PC-9 (cell line): ENCODE measurements around the gene PBX4.

ENCODE experiments used
- EZH2 ChIP-seq: fragments of 200-600 bp; sonication (generic); IDR thresholded peaks from 2 replicates; pipeline ENCODE4 v1.8.0; 2017; ENCODE audit warnings: antibody characterized with exemption, low read depth
- TF ChIP-seq, protein P1 (sequence below): fragments of 200-600 bp; sonication (generic); conservative IDR thresholded peaks from 2 replicates; pipeline ENCODE4 v1.6.1; 2017; ENCODE audit warnings: mixed run types, antibody characterized with exemption, mild to moderate bottlenecking, moderate library complexity

DNA sequence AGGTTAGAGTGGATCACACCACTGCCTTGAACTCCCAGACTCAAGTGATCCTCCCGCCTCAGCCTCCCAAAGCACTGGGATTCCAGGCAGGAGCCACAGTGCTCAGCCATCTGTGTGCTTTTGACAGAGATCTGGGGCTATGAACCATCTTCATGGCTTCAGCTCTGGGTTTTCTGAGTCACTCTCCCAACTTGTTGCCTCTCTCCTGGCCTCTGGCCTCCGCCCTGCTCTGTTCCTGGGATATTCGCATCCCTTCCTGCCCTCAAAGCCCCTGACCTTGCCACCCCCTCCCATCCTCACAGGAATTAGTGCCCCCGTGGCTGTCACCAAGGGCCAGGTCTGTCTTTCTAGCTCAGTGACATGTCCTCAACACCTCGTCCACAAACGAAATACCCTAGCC lies 30.7 kb upstream of the PBX4 start:
- TF ChIP-seq, protein P1, sequence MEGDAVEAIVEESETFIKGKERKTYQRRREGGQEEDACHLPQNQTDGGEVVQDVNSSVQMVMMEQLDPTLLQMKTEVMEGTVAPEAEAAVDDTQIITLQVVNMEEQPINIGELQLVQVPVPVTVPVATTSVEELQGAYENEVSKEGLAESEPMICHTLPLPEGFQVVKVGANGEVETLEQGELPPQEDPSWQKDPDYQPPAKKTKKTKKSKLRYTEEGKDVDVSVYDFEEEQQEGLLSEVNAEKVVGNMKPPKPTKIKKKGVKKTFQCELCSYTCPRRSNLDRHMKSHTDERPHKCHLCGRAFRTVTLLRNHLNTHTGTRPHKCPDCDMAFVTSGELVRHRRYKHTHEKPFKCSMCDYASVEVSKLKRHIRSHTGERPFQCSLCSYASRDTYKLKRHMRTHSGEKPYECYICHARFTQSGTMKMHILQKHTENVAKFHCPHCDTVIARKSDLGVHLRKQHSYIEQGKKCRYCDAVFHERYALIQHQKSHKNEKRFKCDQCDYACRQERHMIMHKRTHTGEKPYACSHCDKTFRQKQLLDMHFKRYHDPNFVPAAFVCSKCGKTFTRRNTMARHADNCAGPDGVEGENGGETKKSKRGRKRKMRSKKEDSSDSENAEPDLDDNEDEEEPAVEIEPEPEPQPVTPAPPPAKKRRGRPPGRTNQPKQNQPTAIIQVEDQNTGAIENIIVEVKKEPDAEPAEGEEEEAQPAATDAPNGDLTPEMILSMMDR, result no peak
- TF ChIP-seq EZH2, result no peak
